Heart left ventricle (tissue), 16 donors: ENCODE measurements around the gene TBC1D20. TPM values are rescaled to one million over a fixed set of nuclear protein-coding genes. Genes with fewer than 3 reads are reported as not detected.

Experiments used
- ATAC-seq, 4 donors: fragments of 200-7000 bp; cut with Tn5 transposase; one replicate each; pipeline ENCODE4 v1.9.1; 2020 to 2022; ENCODE audit warnings: moderate library complexity in 4 of 4, mild to moderate bottlenecking in 3 of 4, moderate number of reproducible peaks in 1 of 4
- DNase-seq, 5 donors: peaks; one replicate each; pipeline ENCODE4 v3.0.0-alpha.2; 2020
- H3K27ac ChIP-seq, 12 donors: fragments of 200-600 bp; sonication (generic) in 4 of 12; one replicate each; pipeline versions ENCODE4 v1.5.0 to v1.8.0; 2016 to 2022; ENCODE audit warnings: mild to moderate bottlenecking in 2 of 12
- H3K27me3 ChIP-seq, 9 donors: fragments of 200-600 bp; sonication (generic) in 2 of 9; one replicate each; pipeline versions ENCODE4 v1.5.1 to v1.8.0; 2016 to 2022; ENCODE audit warnings: mild to moderate bottlenecking in 3 of 9
- H3K36me3 ChIP-seq, 9 donors: fragments of 200-600 bp; sonication (generic) in 2 of 9; one replicate each; pipeline versions ENCODE4 v1.5.0 to v1.8.0; 2018 to 2022; ENCODE audit warnings: mild to moderate bottlenecking in 2 of 9
- H3K4me1 ChIP-seq, 12 donors: fragments of 200-600 bp; sonication (generic) in 4 of 12; one replicate each; pipeline versions ENCODE4 v1.5.0 to v1.8.0; 2016 to 2022; ENCODE audit warnings: mild to moderate bottlenecking in 3 of 12
- H3K4me3 ChIP-seq, 12 donors: fragments of 200-600 bp; sonication (generic) in 4 of 12; one replicate each; pipeline versions ENCODE4 v1.5.0 to v1.8.0; 2017 to 2022; ENCODE audit warnings: mild to moderate bottlenecking in 9 of 12, moderate library complexity in 4 of 12
- H3K9me3 ChIP-seq, 12 donors: fragments of 200-600 bp; sonication (generic) in 4 of 12; one replicate each; pipeline versions ENCODE4 v1.5.0 to v1.8.0; 2016 to 2022; ENCODE audit warnings: mild to moderate bottlenecking in 1 of 12
- CTCF ChIP-seq, 12 donors: fragments of 200-600 bp; sonication (generic) in 4 of 12; IDR thresholded peaks; one replicate each; pipeline versions ENCODE4 v1.5.0 to v1.8.0; 2018 to 2022; ENCODE audit warnings: antibody characterized with exemption in 12 of 12, mild to moderate bottlenecking in 5 of 12
- POLR2A ChIP-seq, 2 donors: fragments of 450-650 bp; IDR thresholded peaks; one replicate each; pipeline ENCODE4 v1.6.1; 2017; ENCODE audit warnings: antibody characterized with exemption in 2 of 2, mild to moderate bottlenecking in 2 of 2, moderate library complexity in 2 of 2
- WGBS, 4 donors: extraction: QIAGEN DNeasy Blood & Tissue Kit in 2 of 4; methylation state at CpG; one replicate each; pipeline versions ENCODE4 v1.1.5 to v1.1.7; 2013 to 2018; 5-methylcytosine and 5-hydroxymethylcytosine counted together
- intact Hi-C, 10 donors: fragments of 100-400 bp; cut with DNase I; formaldehyde crosslinking; loops; one replicate each; pipeline versions ENCODE4 v1.11.1 to v1.14.2; 2022
- polyA plus RNA-seq, 2 donors: library from polyadenylated mRNA; stranded (reverse); fragments of 200-250 nt; gene quantifications; one replicate each; pipeline ENCODE4 v1.2.3, GENCODE V29; 2013
- total RNA-seq, 9 donors: library from RNA; depleted of rRNA in 2 of 9; stranded (reverse); fragments of >200 nt in 2 of 9; fragmentation: NEBNext Ultra II Directional in 3 of 9; extraction: Animal tissue kit (Norgen Biotek cat#: 25700) in 3 of 9; gene quantifications; one replicate each; pipeline versions ENCODE4 v1.1.0 to v1.2.4, GENCODE V29; 2016 to 2023
- donor health status: ischemic (EF 13 %, LVEDD 7.1; RV severe dilation, severe dysfunction).
- donor health status: healthy with polysubstance abuse.
- donor health status: DM: no; HTN: yes; CAD: no.
- donor health status: DM: no; HTN: no; CAD: no.
- donor health status: ischemic (EF 25% LVEDD 6.9; RV normal size, moderate dysfunction).
- donor health status: ischemic (EF 25% LVEDD 5.7; RV mildly dilated, moderate dysfunction).
- donor health status: healthy.
- donor health status: DM: yes; HTN: yes; CAD: no.
- donor health status: ischemic (EF 35%, LVEDD 5.7; RV mildly dilated, moderate dysfunction).
- donor health status: nonischemic (EF 11% LVEDD 7.7; RV severe dilation, severe dysfunction).
- donor health status: DM: yes; HTN: yes; CAD: no.
- donor health status: PGD.
- donor health status: ischemic (EF 29% LVEDD 5.4; RV normal size, mild dysfunction).
- donor health status: nonischemic (EF 23%, LVEDD 6.1; RV moderate dilation, normal function).

Gene TBC1D20
- total and polyA plus RNA-seq, 11 donors, result 9.3 to 38.9 (median 25.8) TPM

- DNase-seq, result no peak
- TF ChIP-seq CTCF (IDR thresholded peaks at IDR 0.05), result no peak
- Histone ChIP-seq H3K27ac (peak overlapping the region in 4 of 12 donors; percentile 22 to 55 (median 26)), H3K27me3 (no peaks in the 10 kb centered on the region), H3K36me3 (peaks cover 6 to 92% (median 80%) of the 10 kb centered on the region in 9 donors), H3K4me3 (no peak overlapping the region), H3K9me3 (no peaks in the 10 kb centered on the region), H3K4me1 (peaks cover 0 to 22% (median 4%) of the 10 kb centered on the region in 12 donors)
- ATAC-seq, result peak in 3 of 4 donors; percentile 7 to 30 (median 24)
- intact Hi-C loops, result loop anchor here in 2 of 10 donors (5.0 kb wide), 2 partner anchors 45 to 80 kb away; no protein-coding TSS in a partner anchor
- 72 to 84% (median 82%) methylated on average over 11 of the region's 11 CpGs for WGBS, 4 donors
Measured at GRCh38 chr20:432677-433299, 29.5 kb downstream of the TBC1D20 start.

- ATAC-seq (peak in 2 of 4 donors; percentile 3), DNase-seq (no peak)
- Histone ChIP-seq H3K9me3 (no peaks in the 10 kb centered on the region), H3K27me3 (no peaks in the 10 kb centered on the region), H3K4me3 (no peak overlapping the region), H3K4me1 (peaks cover 0 to 22% (median 3%) of the 10 kb centered on the region in 12 donors), H3K27ac (peak overlapping the region in 2 of 12 donors; percentile 20 to 22), H3K36me3 (peaks cover 6 to 92% (median 80%) of the 10 kb centered on the region in 9 donors)
- WGBS, 4 donors, result 89 to 99% (median 93%) methylated on average over 7 to 13 of the region's 13 CpGs
- intact Hi-C loops, result loop anchor here in 2 of 10 donors (5.0 kb wide), 2 partner anchors 45 to 80 kb away; no protein-coding TSS in a partner anchor
- no peak for TF ChIP-seq CTCF (IDR thresholded peaks at IDR 0.05)
Measured at GRCh38 chr20:432208-432607, 30.1 kb downstream of the TBC1D20 start.

- Histone ChIP-seq H3K27me3 (no peaks in the 10 kb centered on the region), H3K36me3 (peaks cover 0 to 92% (median 79%) of the 10 kb centered on the region in 9 donors), H3K27ac (peak overlapping the region in 2 of 12 donors; percentile 9 to 20), H3K4me1 (peaks cover 0 to 22% (median 3%) of the 10 kb centered on the region in 12 donors), H3K4me3 (no peak overlapping the region), H3K9me3 (no peaks in the 10 kb centered on the region)
- intact Hi-C loops, result loop anchor here in 2 of 10 donors (5.0 kb wide), 2 partner anchors 46 to 79 kb away; no protein-coding TSS in a partner anchor
- WGBS, 4 donors, result 66 to 70% (median 68%) methylated on average over 17 of the region's 17 CpGs
- ATAC-seq, result peak; percentile 56 to 80 (median 66)
- DNase-seq, result peak in 4 of 5 donors; percentile 46 to 64 (median 56)
- TF ChIP-seq CTCF (IDR thresholded peaks at IDR 0.05) (peak; percentile 26 to 72 (median 50)), POLR2A (IDR thresholded peaks at IDR 0.05) (no peak)
Measured at GRCh38 chr20:431012-431904, 31.1 kb downstream of the TBC1D20 start.
